GM18909 (cell line): ENCODE measurements around the gene C4BPB.

ENCODE experiments used
- ATAC-seq: cut with Tn5 transposase; IDR thresholded peaks from one replicate; pipeline ENCODE4 v1.9.1; 2021; ENCODE audit warnings: mild to moderate bottlenecking; ENCODE audit not compliant: unreplicated experiment, poor library complexity

Gene C4BPB

GRCh38 chr1:207058878-207059867 is 29.5 kb upstream of the C4BPB start:
- ATAC-seq: no peak

GRCh38 chr1:207059881-207060280 is 28.8 kb upstream of the C4BPB start:
- ATAC-seq: no peak

- no peak for ATAC-seq
Observed at GRCh38 chr1:207060596-207060995, 28.1 kb upstream of the C4BPB start.

- no peak for ATAC-seq
Observed at GRCh38 chr1:207062058-207062457, 26.6 kb upstream of the C4BPB start.

DNA sequence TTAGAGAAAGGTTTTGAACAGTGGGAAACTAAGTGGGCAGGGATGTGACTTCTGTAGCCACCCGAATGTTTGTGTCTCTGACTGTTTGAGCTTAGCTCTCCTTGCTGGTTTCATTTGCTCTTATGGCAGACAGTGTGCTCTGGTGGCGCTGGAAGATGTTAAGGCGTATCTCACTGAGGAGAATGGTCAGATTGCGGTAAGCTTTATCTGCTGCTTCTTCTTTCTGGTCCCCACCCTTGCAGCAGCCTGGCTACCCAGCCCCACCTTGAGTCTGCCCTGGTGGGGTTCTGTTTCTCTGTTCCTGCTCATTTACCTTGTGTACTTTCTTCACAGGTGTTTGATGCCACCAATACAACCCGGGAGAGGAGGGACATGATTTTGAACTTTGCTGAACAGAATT is 25.6 kb upstream of the C4BPB start:
- ATAC-seq: no peak

GRCh38 chr1:207064561-207064960 is 24.1 kb upstream of the C4BPB start:
- ATAC-seq: no peak

DNA sequence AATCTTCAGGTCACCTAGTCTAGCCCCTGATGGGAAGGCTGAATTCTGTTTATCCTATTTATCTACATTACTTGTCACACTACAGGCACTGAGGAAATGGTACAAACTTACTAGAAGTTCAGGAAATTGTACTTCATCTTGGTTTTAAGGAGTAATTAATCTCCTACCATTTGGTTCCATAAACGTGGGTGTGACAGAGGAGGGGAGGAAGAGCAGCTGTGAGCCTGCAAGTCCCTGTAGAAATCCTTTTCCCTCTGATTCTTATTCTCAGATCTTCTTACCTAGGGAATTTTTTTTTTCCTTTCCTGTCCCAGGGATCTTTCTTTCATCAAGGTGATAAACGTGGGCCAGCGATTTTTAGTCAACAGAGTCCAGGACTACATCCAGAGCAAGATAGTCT is 21.5 kb upstream of the C4BPB start:
- ATAC-seq: no peak

DNA sequence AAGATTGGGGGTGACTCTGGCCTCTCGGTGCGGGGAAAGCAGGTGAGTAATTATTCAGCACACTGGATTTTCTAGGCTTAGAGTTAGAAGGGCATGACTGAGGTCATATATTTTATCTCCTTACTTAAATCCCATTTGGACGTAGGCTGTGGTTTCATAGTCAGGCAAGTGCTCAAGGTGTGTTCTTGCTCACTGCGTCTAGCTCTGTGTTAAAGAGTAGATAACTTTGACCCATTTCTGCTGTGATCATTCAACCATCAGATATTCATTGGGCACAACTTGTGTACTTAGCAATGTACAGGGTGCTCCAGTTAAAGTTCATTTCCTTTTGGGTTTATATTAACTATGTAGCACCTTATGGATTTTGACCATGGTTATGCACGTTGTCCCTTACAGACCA is 21.0 kb upstream of the C4BPB start:
- ATAC-seq: no peak

- ATAC-seq: no peak
Observed at GRCh38 chr1:207069061-207069460, 19.6 kb upstream of the C4BPB start.

DNA sequence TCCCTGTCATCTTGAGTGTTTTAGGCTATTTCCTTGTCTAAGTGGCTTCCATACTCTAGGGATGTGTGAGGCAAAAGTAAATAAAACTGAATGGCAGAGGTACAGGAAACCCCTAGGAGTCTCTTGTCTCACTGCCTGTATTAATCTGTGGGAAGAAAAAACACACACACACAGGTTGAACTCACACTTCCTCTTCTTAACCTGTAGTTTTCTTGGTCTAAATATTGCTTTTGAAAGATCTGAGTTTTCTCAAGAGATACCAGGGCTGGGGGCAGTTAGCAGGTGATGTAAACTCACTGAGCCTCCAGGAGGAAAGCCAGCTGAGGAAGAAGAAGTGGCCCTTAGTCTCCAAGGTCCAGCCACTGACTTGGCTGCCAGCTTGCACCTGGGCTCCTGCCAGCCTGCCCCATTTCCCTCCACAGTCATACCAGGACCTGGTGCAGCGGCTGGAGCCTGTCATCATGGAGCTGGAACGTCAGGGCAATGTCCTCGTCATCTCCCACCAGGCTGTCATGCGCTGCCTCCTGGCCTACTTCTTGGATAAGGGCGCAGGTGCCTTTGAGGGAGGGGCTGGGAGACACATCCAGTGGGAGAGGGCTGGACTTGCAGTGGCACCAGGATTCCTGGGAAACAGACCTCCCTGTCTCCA is 18.7 kb upstream of the C4BPB start:
- ATAC-seq: no peak

- no peak for ATAC-seq
Observed at GRCh38 chr1:207070811-207071210, 17.8 kb upstream of the C4BPB start.

GRCh38 chr1:207071426-207071825 is 17.2 kb upstream of the C4BPB start:
- no peak for ATAC-seq

DNA sequence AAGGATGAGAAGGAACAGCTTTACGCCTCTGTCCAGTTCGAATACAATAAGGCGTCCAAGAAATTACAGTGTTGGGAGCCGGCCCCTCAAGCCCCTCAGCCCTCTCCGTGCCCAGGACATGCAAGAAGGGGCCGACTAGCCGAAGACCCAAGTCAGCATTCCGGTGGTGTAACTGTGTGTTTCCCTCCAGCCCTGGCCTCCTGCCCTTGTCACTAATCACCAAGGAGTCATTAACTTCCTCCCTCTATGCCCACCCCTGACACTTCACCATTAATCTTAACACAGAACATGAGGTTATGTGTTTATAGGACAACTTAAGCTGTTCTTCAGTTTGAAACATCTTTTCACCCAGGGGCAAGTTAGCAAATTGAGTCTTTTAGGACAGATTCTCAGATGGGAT is 16.4 kb upstream of the C4BPB start:
- ATAC-seq: no peak

GRCh38 chr1:207073906-207074820 is 14.5 kb upstream of the C4BPB start:
- ATAC-seq: no peak

GRCh38 chr1:207076181-207076955 is 12.3 kb upstream of the C4BPB start:
- no peak for ATAC-seq

GRCh38 chr1:207077012-207077411 is 11.6 kb upstream of the C4BPB start:
- ATAC-seq: no peak

DNA sequence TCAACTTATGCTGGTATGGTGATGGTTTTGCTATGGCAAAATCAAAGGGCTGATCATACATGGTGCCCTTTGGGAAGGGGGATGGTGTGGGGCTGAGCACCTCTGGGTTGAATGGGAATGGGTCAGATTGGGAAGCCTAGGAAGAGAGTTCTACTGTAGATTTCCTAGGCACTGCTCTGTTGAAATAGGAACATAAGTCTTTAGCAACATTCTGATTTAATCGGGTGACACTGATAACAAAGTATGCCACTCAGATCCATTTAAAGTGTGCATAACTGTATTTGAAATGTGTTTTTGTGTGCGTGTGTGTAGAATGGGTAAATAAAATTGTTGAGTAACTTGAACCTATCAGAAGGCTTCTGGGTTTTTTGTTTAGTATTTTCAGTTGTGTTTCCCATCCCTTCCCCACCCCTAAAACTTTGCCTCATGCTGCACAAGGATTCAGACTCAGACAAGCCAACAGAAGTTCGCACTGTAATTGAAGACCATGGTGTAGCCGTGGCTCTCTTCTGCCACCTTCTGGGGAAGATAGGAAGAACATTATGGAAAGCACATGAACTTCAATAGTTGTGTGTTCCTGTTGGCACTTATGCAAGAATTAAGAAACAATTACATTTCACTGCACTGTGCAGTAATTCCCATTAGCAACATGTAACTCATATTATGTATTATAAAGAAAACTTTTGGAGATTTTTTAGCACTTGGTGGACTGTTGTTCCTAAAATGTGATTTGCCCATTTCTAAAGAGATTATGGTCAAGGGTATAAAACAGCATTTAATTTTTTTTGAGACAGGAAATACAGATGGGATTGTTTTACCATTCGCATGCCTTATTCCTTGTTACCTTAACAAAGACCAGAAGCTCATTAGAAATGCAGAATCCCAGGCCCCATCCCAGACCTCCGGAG is 10.9 kb upstream of the C4BPB start:
- no peak for ATAC-seq

- no peak for ATAC-seq
Observed at GRCh38 chr1:207078578-207079132, 10.0 kb upstream of the C4BPB start.
